Measurements from ENCODE around the gene FAM111B. TPM values are rescaled to one million over a fixed set of nuclear protein-coding genes. Genes with fewer than 3 reads are reported as not detected.

FAM111B gene
- total RNA-seq, 1 donor from 2014 or later = 0.87 TPM

- Histone ChIP-seq H3K36me3 (no peaks in the 10 kb centered on the region), H3K27me3 (no peaks in the 10 kb centered on the region), H3K27ac (peak overlapping the region; percentile 63), H3K4me3 (no peak overlapping the region), H3K4me1 (peaks cover 11% of the 10 kb centered on the region), H3K9me3 (no peaks in the 10 kb centered on the region)
- no peak for TF ChIP-seq CTCF (IDR thresholded peaks at IDR 0.05)
- DNase-seq (no peak), ATAC-seq (no peak)
- intact Hi-C loops (cut with DNase I) = loop anchor here (5.0 kb wide), 1 partner anchor 113 kb away; no protein-coding TSS in a partner anchor
These were observed 67.6 kb downstream of the FAM111B start for GRCh38 chr11:59174664-59175033.

- DNase-seq (peak; percentile 68), ATAC-seq (peak; percentile 3)
- H3K4me1 ChIP-seq = peaks cover 11% of the 10 kb centered on the region
- no peaks in the 10 kb centered on the region for H3K36me3 ChIP-seq
- intact Hi-C loops (cut with DNase I) = no loop called here
- H3K27me3 ChIP-seq = no peaks in the 10 kb centered on the region
- H3K4me3 ChIP-seq = no peak overlapping the region
- TF ChIP-seq CTCF (IDR thresholded peaks at IDR 0.05) = no peak
- no peaks in the 10 kb centered on the region for H3K9me3 ChIP-seq
- H3K27ac ChIP-seq = peak overlapping the region; percentile 63
These were observed 68.1 kb downstream of the FAM111B start for GRCh38 chr11:59175091-59175501.

- peaks cover 11% of the 10 kb centered on the region for H3K4me1 ChIP-seq
- DNase-seq = no peak
- no peaks in the 10 kb centered on the region for H3K27me3 ChIP-seq
- no peaks in the 10 kb centered on the region for H3K36me3 ChIP-seq
- no peak for TF ChIP-seq CTCF (IDR thresholded peaks at IDR 0.05)
- ATAC-seq = no peak
- no peaks in the 10 kb centered on the region for H3K9me3 ChIP-seq
- H3K4me3 ChIP-seq = no peak overlapping the region
- no peak overlapping the region for H3K27ac ChIP-seq
- intact Hi-C loops (cut with DNase I) = no loop called here
These were observed 69.3 kb downstream of the FAM111B start for GRCh38 chr11:59176330-59176729.

Other genes starting within 250 kb of the FAM111B start
- gene GLYATL1, start 167.7 kb upstream of the FAM111B start, total RNA-seq = not detected
- gene GLYATL1B, start 20.9 kb upstream of the FAM111B start, total RNA-seq = not detected
- gene FAM111A, start 35.6 kb downstream of the FAM111B start, total RNA-seq = 60.9 TPM
- 43.1 TPM for gene DTX4, start 64.9 kb downstream of the FAM111B start, total RNA-seq
- 34.1 TPM for gene MPEG1, start 105.7 kb downstream of the FAM111B start, total RNA-seq

All from upper lobe of right lung (tissue), 1 donor.